Brain microvascular endothelial cell (primary cell): ENCODE measurements around the gene RRP1.
A peak's percentile ranks its signal among the peaks of the same experiment; 100 is the strongest.
"Not testable (repeated sequence)": the region's sequence is repeated elsewhere in the genome, so short reads cannot be mapped to it uniquely, and the experiment has no call there.

Experiments used
- DNase-seq: peaks from one replicate; pipeline ENCODE4 v3.0.0-alpha.2; 2020
- H3K27ac ChIP-seq: fragments of 250-450 bp; sonication (Bioruptor Pico); 2 replicates; pipeline ENCODE4 v1.5.1; 2020; ENCODE audit warnings: mild to moderate bottlenecking, moderate library complexity
- H3K27me3 ChIP-seq: fragments of 250-450 bp; sonication (Bioruptor Pico); replicated peaks from 2 replicates; pipeline ENCODE4 v1.5.1; 2020; ENCODE audit warnings: mild to moderate bottlenecking
- H3K36me3 ChIP-seq: fragments of 250-450 bp; sonication (Bioruptor Pico); replicated peaks from 2 replicates; pipeline ENCODE4 v1.5.1; 2020; ENCODE audit warnings: mild to moderate bottlenecking
- H3K4me3 ChIP-seq: 2 replicates; pipeline ENCODE4 v1.5.1; 2011; ENCODE audit warnings: low read depth, mild to moderate bottlenecking, control low read depth, low read length, moderate library complexity
- in situ Hi-C: cut with HindIII; loops from 2 replicates; pipeline ENCODE4 v1.10.0; 2017; ENCODE audit warnings: low sequenced_read_pairs, low pct_ligation_motif_present
- TF ChIP-seq, protein P1 (sequence below): IDR thresholded peaks from 2 replicates; pipeline ENCODE4 v1.5.1; 2011; ENCODE audit warnings: low read depth, mild to moderate bottlenecking, moderate library complexity, low read length, control low read depth, inconsistent platforms; ENCODE audit errors: missing control alignments

The RRP1 gene

DNA sequence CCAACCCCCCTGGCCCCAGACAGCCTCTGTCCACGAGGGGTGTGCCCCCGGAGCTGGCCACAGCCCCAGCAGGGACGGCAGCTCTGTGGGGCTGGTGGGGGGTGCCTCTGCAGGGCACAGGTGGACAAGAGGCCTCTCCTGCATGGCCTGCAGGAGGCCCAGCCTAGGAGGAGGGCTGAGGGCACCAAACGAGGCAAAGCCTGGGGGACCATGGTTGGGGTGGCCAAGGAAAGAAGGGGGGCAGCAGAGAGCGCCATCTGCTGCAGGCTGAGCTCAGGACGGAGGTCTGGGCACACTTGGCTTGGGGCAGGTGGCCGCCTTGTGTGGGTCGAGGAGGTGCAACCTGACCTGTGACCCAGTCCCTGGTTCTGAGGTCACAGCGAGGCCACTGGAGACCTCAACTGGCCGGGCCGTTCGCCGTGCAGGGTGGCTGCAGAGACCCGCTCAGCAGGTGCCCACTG, 27.3 kb downstream of the RRP1 start:
- Histone ChIP-seq H3K27ac (no peak overlapping the region), H3K36me3 (no peaks in the 10 kb centered on the region), H3K27me3 (peaks cover 4% of the 10 kb centered on the region), H3K4me3 (no peak overlapping the region)
- in situ Hi-C loops, result no loop called here
- DNase-seq, result no peak
- TF ChIP-seq, protein P1, sequence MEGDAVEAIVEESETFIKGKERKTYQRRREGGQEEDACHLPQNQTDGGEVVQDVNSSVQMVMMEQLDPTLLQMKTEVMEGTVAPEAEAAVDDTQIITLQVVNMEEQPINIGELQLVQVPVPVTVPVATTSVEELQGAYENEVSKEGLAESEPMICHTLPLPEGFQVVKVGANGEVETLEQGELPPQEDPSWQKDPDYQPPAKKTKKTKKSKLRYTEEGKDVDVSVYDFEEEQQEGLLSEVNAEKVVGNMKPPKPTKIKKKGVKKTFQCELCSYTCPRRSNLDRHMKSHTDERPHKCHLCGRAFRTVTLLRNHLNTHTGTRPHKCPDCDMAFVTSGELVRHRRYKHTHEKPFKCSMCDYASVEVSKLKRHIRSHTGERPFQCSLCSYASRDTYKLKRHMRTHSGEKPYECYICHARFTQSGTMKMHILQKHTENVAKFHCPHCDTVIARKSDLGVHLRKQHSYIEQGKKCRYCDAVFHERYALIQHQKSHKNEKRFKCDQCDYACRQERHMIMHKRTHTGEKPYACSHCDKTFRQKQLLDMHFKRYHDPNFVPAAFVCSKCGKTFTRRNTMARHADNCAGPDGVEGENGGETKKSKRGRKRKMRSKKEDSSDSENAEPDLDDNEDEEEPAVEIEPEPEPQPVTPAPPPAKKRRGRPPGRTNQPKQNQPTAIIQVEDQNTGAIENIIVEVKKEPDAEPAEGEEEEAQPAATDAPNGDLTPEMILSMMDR, result peak; percentile 31

DNA sequence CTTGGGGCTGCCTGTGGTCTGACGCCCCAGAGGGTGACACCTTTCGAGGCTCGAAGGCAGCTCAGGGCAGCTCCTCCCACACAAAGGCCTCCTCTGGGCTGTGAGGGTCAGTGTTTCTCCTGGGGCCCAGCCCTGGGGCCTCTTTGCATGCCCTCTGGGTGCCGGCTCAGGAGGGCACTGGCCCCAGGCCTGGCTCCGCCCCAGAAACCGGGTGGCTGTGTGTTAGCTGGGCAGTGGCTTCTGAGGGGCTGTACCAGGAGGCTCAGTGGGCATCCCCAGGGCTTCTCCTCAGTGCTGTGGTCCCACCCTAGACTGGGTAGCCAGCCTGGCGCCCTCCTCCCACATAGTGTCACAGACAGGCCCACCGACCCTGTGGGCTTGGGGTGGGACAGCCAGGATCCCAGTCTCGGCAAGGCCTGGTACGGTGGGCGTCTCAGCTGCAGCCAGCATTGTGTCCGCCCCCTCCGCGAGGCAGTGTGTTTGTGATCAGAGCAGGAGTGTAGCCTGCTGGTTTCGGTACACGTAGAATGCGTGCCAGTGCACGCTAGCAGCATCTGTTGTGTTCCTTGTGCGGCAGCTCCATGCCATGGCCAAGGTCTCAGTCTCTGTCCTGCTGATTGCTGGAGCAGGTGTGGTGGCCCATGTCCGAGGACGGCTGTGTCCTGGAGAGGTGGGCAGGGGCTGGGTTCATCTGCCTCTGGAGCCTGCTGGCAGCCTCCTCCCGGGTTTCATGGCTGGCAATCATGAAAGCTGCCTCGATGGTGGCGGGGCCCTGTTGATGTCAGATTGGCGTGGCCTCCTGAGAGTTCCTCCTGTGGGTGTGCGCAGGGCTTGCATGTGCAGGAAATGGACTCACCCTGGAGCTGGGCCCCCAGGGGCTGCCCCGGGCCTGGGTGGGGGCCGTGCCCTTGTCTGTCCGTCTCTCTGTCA, 28.0 kb downstream of the RRP1 start:
- in situ Hi-C loops, result no loop called here
- H3K27me3 ChIP-seq, result peaks cover 4% of the 10 kb centered on the region
- H3K36me3 ChIP-seq, result no peaks in the 10 kb centered on the region
- TF ChIP-seq, protein P1, result no peak
- no peak overlapping the region for H3K4me3 ChIP-seq
- DNase-seq, result no peak
- H3K27ac ChIP-seq, result no peak overlapping the region

DNA sequence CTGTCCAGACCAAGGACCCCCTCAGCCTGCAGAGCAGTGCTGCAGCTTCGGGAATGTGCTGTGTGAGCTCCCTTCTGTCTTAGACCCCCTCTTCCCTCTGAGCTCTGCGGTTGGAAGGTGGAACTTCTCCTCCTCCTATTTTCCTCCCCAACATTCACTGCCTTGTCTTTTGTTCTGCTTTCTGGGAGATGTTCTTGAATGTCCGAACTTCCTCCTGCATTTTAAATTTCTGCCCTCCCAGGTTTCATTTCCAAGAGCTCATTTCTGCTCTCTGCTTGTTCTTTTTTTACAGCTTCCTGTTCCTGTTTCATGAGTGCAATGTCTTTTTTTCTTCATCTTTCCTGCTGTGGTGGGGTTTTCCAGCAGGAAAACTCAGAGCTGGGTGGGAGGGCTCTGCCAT, 29.3 kb downstream of the RRP1 start:
- DNase-seq, result no peak
- in situ Hi-C loops, result no loop called here
- no peaks in the 10 kb centered on the region for H3K36me3 ChIP-seq
- H3K27ac ChIP-seq, result no peak overlapping the region
- TF ChIP-seq, protein P1, result no peak
- no peak overlapping the region for H3K4me3 ChIP-seq
- H3K27me3 ChIP-seq, result peaks cover 4% of the 10 kb centered on the region

DNA sequence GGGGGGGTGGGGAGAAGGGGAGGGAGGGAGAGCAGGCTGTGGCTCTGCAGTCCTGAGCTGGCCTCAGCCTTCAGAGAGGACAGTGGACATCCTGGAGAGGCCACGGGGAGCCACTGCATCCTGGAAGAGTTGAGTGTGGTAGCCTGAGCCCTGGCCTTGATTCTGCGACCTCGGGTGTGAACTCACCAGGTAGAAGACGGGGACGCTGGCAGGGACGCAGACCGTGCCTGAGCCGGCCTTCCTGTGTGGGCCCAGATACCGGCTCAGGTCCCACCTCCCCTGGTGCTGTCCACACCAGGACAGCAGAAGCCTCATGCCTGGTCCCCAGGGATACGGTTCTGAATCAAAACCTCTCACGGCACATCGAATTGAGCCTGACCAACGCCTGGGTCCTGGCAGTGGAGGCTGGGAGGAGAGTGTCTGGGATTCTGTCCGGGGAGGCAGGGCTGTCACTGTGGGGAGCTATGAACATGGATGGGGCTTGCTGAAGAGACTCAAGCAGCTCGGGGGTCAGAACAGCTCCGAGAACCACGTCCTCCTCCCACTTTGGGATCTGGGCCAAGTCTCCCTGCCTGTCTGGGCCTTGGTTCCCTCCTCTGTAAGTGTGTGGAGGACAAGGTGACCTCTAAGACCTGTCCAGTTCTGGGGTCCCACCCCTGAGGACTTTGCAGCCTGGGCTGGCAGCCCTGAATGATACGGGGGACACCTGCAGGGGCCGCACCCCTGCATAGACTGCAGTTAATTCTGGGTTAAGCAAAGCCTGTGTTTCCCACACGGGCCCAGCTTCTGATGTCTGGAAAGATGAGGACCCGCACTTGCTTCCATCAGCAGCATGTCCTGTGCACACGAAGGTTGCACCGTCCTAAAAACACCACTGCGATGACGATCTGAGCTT, 30.4 kb downstream of the RRP1 start:
- no peak for DNase-seq
- TF ChIP-seq, protein P1, result no peak
- Histone ChIP-seq H3K36me3 (no peaks in the 10 kb centered on the region), H3K27ac (no peak overlapping the region), H3K4me3 (no peak overlapping the region), H3K27me3 (no peaks in the 10 kb centered on the region)
- in situ Hi-C loops, result no loop called here

DNA sequence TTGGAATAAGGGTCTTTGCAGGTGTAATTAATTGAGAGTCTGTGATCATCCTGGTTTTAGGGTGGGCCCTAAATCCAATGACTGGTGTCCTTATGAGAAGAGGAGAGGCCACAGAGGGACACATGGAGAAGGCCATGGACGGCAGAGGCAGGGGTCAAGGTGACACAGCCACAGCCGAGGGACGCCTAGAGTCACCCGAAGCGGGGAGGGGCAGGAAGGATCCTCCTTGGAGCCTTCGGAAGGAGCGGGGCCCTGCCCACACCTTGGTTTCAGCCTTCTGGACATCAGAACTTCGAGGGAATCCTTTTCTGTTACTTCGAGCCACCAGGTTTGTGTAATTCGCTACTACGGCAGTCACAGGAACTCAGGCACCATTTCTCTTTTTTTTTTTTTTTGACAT, 31.1 kb downstream of the RRP1 start:
- DNase-seq, result no peak
- H3K27me3 ChIP-seq, result no peaks in the 10 kb centered on the region
- H3K36me3 ChIP-seq, result no peaks in the 10 kb centered on the region
- H3K4me3 ChIP-seq, result no peak overlapping the region
- in situ Hi-C loops, result no loop called here
- TF ChIP-seq, protein P1, result no peak
- H3K27ac ChIP-seq, result no peak overlapping the region

DNA sequence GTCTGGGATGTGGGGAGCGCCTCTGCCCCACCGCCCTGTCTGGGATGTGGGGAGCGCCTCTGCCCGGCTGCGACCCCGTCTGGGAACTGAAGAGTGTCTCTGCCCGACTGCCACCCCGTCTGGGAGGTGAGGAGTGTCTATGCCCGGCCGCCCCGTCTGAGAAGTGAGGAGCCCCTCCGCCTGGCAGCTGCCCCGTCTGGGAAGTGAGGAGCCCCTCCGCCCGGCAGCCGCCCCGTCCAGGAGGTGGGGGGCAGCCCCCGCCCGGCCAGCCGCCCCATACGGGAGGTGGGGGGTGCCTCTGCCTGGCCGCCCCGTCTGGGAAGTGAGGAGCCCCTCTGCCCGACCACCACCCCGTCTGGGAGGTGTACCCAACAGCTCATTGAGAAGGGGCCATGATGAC, 32.8 kb downstream of the RRP1 start:
- H3K36me3 ChIP-seq, H3K27me3 ChIP-seq, DNase-seq, H3K27ac ChIP-seq, in situ Hi-C loops, H3K4me3 ChIP-seq: not testable (repeated sequence)

DNA sequence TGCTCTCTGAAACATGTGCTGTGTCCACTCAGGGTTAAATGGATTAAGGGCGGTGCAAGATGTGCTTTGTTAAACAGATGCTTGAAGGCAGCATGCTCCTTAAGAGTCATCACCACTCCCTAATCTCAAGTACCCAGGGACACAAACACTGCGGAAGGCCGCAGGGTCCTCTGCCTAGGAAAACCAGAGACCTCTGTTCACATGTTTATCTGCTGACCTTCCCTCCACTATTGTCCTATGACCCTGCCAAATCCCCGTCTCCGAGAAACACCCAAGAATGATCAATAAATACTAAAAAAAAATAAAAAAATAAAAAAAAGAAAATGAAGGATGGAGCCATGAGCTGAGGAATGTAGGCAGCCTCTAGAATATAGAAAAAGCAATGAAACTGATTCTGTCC, 33.4 kb downstream of the RRP1 start:
- H3K4me3 ChIP-seq, H3K27me3 ChIP-seq, H3K27ac ChIP-seq, DNase-seq, H3K36me3 ChIP-seq, in situ Hi-C loops: not testable (repeated sequence)
